Measurements from ENCODE around the gene COL23A1.

DNA sequence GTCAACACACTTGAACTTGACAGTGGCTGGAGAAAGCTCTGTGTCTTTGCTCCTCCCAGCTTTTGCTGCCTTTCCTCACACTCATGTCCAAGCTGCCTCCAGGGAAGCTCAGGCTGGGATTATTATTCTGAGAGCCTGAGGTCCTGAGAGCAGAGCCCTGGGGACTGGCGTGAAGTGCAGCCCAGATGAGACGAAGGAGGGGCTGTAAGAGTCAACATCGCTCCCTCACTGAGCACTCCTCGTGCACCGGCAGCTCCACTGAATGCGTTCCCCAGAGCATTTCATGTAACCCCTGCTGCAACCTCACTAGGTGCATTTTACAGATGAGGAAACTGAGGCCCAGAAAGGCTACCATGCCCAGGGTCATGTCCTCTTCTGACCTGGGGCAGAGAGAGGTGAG is 294.1 kb downstream of the COL23A1 start:
- TF ChIP-seq POLR2A (IDR thresholded peaks at IDR 0.05; ENCODE audit: low read length), result no peak
- TF ChIP-seq GATA1 (IDR thresholded peaks at IDR 0.05; ENCODE audit: low read depth, low read length), result no peak
